HG02973 (cell line): ENCODE results near the gene DNAI4.
"Not testable (repeated sequence)": the region's sequence is repeated elsewhere in the genome, so short reads cannot be mapped to it uniquely, and the experiment has no call there.

Source experiments
- ATAC-seq: cut with Tn5 transposase; IDR thresholded peaks from one replicate; pipeline ENCODE4 v1.9.1; 2021; ENCODE audit warnings: moderate library complexity; ENCODE audit not compliant: unreplicated experiment

Gene DNAI4, protein sequence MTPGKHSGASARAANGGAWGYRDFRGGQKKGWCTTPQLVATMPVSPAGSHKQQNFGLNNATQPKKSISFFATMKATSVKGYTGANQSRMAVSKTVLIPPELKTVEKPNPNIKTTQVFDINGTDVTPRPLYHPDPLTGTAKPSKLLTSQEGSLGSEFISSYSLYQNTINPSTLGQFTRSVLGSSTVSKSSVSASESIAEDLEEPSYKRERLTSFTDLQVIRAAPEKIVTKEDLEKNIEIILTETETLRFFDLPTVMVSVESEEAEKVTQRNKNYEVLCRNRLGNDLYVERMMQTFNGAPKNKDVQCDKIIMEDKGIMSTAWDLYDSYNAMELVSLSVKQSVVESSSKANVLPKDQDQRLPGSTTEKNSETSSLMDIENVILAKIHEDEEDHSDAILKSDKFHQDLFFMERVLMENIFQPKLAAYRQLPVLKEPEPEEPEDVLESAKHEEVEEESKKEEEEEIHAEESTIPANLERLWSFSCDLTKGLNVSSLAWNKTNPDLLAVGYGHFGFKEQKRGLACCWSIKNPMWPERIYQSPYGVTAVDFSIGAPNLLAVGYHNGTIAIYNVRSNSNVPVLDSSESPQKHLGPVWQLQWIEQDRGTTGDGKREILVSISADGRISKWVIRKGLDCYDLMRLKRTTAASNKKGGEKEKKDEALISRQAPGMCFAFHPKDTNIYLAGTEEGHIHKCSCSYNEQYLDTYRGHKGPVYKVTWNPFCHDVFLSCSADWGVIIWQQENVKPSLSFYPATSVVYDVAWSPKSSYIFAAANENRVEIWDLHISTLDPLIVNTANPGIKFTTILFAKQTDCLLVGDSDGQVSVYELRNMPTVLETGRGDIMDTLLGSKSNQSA

GRCh38 chr1:66924756-66925557, at the start of gene DNAI4, which contains the start of gene MIER1:
Gene DNAI4 (minus strand): TSS chr1:66924856. CDS start chr1:66924831, 25 bp downstream.
Gene MIER1 (plus strand): TSS chr1:66924990. CDS start chr1:66925029, 39 bp downstream.
- peak; percentile 92 for ATAC-seq

DNA sequence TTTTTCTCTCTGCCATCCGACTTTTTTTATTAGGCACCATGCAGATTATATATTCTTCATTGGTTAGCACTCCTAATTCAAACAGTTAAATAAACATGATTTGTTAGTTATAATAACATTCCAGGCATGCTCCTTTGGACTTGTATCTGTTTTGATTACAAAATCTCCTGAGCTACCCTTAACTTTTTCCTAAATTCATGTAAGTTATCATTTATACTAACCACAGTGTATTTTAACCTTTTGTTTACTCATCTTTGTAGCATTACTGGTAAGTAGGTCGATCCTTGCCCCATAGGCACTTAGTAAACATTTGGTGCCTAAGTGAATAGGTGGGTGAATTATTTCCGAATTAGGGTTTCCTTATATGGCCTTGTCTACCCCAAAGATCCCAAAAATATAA, 43.9 kb upstream of the DNAI4 start:
- no peak for ATAC-seq

GRCh38 chr1:66966188-66966873, 41.7 kb upstream of the DNAI4 start:
- ATAC-seq = not testable (repeated sequence)

DNA sequence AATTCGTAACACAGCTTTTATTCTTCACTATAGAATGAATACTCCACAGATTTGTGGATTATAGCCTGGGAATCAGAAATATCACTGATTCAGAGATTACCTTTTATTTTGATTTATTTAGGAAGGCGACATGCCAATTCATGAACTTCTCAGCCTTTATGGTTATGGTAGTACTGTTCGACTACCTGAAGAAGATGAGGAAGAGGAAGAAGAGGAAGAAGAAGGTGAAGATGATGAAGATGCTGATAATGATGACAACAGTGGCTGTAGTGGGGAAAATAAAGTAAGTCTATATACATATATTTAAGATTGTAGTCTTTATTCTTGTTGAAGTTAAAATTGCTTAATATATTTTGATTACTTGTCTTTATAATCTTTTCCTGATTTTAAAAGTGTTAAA, 33.3 kb upstream of the DNAI4 start:
- ATAC-seq = no peak

GRCh38 chr1:66954208-66954607, 29.6 kb upstream of the DNAI4 start:
- ATAC-seq = peak; percentile 78

DNA sequence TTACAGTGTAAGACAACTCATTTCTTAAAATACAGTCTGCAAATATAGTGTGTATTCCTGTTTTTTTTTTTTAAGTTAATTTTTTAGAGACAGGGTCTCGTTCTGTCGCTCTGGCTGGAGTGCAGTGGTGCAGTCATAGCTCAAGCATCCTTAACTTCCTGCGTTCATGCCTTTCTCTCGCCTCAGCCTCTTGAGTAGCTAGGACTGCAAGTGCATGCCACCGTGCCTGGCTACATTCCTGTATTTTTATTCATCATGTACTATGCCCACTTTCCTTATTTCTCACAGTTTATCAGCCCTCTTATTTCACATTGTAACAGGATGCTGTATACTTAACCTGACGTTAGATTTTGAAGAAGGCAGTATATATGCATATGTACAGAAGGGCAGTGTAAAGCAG, 26.9 kb upstream of the DNAI4 start:
- ATAC-seq = no peak

- ATAC-seq = no peak
These were observed 22.6 kb upstream of the DNAI4 start for GRCh38 chr1:66947267-66947666.

- ATAC-seq = no peak
These were observed 20.7 kb upstream of the DNAI4 start for GRCh38 chr1:66945316-66945715.

DNA sequence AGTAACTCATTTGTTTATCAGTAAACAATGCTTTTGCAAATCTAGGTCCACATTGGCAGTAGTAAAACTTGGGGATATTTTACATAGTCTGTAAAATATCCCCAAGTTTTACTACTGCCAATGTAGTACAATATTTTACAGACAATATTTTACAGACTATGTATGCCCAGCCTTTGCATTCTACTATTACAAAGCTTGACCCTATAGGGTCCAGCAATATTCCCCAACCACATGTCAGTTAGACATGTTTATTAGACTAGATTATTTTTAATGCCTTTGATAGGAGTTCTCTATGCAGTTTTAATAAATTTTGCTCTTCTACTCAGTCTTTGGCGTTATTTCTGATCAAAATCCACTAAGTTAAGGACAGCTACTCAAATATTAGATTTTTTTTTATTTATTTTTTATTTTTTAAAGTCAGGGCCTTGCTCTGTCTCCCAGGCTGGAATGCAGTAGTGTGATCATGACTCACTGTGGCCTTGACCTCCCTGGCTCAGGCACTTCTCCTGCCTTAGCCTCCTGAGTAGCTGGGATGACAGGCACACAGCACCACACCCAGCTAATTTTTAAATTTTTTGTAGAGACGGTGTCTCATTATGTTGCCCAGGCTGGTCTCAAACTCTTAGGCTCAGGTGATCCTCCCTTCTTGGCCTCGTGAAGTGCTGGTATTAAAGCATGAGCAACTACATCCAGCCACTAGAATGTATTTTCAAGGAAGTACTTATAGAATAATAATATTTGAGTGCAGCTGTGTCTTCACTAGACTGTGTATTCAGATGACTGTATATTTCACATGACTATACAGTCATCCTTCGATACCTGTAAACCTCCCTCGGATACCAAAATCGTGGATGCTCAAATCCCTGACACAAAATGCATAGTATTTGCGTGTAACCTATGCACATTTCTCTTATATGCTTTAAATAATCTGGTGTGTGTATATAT, 19.9 kb upstream of the DNAI4 start:
- no peak for ATAC-seq

DNA sequence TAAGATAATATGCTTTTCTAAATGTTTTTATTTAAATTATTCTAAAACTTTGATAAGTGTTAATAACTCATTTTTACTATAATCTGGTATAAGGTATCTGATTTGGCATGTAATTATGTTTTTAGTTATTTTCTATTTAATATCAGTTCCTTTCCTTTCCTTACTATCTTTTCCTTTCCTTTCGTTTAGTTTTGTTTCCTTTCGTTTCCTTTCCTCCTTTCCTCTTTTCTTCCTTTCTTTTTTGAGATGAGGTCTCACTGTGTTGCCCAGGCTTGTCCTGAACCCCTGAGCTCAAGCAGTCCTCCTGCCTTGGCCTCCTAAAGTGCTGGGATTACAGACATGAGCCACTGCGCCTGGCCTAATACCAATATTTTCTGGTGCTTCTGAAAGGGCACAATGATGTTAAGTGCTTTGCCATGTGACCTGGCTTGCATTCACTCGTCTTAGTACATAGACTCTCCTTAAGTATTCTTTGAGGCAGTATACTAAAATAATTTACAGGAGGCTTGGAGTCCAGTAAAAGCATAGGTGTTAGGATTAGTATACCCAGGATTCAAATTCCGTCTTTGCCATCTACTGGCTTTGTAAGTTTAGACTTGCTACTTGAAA, 18.8 kb upstream of the DNAI4 start:
- ATAC-seq = no peak

- no peak for ATAC-seq
These were observed 16.3 kb upstream of the DNAI4 start for GRCh38 chr1:66940981-66941380.

DNA sequence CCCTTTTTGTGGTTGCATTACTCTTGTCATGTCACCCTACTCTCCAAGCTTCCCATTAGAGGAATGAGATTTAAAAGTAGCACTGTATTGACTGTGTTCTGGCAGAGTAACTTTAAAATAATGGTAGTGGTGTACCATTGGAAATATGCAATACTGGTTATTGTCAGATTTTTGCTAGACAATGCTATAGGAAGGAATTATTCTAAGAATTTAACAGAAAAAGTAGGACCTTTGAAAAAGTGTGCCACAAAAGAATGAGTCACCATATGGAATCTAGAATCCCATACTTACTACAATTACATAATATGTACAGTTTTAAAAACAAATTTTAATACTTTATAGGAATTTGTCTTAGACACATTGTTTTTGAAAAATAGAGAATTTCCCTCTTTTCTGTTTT, 14.0 kb upstream of the DNAI4 start:
- no peak for ATAC-seq

DNA sequence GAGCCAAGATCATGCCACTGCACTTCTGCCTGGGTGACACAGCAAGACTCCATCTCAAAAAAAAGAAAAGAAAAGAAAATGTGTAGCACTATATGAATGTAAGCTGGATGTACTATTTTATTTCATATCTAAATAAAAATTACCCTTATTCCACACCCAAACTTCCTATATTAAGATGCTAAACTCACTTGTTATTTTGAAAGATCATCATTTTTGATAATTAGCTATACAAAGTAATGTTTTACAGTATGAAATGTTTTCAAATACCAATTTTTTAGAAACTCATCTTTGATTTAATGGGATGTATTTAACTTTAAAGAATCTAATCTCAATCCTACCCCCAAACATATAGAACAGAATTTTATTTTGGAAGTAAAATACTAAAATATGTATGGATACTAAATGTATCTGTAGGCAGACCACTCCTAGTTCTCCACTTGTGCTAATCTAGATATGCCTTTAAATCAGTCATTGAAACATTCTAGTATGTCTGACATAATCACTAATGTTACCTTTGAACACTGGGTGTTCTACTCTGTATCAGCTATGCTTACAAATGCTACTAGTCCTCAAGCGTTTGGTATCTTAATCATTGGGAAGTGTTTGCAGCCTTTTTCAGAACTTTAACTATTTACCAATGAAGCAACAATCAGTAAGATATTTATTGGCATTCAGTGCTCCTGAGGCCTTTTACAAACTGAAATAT, 13.0 kb upstream of the DNAI4 start:
- no peak for ATAC-seq

DNA sequence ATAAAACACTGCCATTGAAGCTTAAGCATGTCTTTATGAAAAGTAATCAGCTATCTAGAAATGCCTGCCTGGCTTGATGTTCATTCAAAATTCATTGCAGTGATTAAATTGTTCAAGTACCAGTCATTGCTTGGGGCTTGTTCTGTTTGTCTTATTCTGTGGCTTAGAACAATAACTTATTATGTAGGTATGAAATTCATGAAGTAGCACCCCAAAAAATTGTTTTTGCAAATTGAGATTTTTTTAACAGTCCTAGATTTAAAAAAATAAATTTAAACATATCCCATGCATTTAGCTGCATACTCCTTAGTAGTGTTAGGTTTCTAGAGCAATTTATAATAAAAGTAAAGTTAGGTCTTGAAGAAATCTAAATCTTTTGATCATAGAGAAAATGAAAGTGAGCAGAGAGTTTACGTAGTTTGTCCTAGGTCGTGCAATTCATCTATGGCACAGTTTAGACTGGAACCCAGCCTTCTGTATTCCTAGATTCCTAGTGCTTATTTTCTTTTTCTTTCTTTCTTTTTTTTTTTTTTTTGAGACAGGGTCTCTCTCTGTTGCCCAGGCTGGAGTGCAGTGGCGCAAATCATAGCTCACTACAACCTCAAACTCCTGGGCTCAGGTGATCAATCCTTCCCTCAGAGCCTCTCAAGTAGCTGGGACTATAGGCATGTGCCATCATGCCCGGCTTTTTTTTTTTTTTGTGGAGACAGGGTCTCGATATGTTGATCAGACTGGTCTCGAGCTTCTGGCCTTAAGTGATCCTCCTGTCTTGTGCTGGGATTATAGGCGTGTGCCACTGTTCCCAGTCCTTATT, 9.4 kb upstream of the DNAI4 start:
- no peak for ATAC-seq

GRCh38 chr1:66932291-66932690, 7.6 kb upstream of the DNAI4 start:
- no peak for ATAC-seq

- ATAC-seq = no peak
These were observed 6.9 kb upstream of the DNAI4 start for GRCh38 chr1:66931590-66931989.

DNA sequence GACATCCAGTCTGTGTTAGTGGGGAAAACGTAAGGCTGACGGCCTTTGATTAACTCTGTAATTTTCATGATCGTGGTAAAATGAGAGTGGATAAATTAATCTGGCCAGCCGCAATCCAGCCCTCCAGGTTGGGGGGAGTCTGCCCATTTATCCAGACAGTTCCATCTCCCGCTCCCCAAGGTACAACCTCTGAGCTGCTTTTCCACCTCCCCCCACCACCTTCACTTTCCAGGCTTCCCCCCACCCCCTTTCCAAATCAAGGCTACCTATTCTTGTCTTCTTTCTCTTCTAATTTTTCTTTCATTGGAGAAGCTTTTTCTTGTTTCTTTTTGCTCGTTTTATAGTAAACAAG, 6.1 kb upstream of the DNAI4 start:
- no peak for ATAC-seq
